GM12801 (cell line): ENCODE measurements around the gene TMEFF1.

Source experiments
- CTCF ChIP-seq: IDR thresholded peaks from one replicate; pipeline ENCODE4 v1.5.1; 2011; ENCODE audit warnings: control low read depth; ENCODE audit not compliant: insufficient read length; ENCODE audit errors: extremely low read depth

The TMEFF1 gene

GRCh38 chr9:100581081-100581480, 108.1 kb downstream of the TMEFF1 start:
- TF ChIP-seq CTCF = no peak

GRCh38 chr9:100581661-100582060, 108.7 kb downstream of the TMEFF1 start:
- no peak for TF ChIP-seq CTCF

GRCh38 chr9:100583014-100583802, 110.3 kb downstream of the TMEFF1 start:
- TF ChIP-seq CTCF = no peak

- no peak for TF ChIP-seq CTCF
Observed at GRCh38 chr9:100584951-100585350, 112.0 kb downstream of the TMEFF1 start.

GRCh38 chr9:100586093-100586492, 113.1 kb downstream of the TMEFF1 start:
- no peak for TF ChIP-seq CTCF

GRCh38 chr9:100587375-100587774, 114.4 kb downstream of the TMEFF1 start:
- TF ChIP-seq CTCF = no peak

GRCh38 chr9:100589582-100589981, 116.6 kb downstream of the TMEFF1 start:
- TF ChIP-seq CTCF = no peak
